Subcutaneous adipose tissue (tissue), 4 donors: ENCODE data around the gene AK8. TPM values are rescaled to one million over a fixed set of nuclear protein-coding genes. Genes with fewer than 3 reads are reported as not detected.

Source experiments
- total RNA-seq, 4 donors: library from RNA; depleted of rRNA; stranded (reverse); fragments of >200 nt; gene quantifications; one replicate each; pipeline ENCODE4 v1.1.0, GENCODE V29; 2016
- TF ChIP-seq, protein P1 (sequence below): fragments of 450-650 bp; IDR thresholded peaks from one replicate; pipeline ENCODE4 v1.5.1; 2016; ENCODE audit warnings: low read depth, mild to moderate bottlenecking, control low read depth, antibody characterized with exemption, moderate library complexity

AK8 gene
- total RNA-seq, 4 donors from 2014 or later: 0.68 to 1.3 (median 1.1) TPM

DNA sequence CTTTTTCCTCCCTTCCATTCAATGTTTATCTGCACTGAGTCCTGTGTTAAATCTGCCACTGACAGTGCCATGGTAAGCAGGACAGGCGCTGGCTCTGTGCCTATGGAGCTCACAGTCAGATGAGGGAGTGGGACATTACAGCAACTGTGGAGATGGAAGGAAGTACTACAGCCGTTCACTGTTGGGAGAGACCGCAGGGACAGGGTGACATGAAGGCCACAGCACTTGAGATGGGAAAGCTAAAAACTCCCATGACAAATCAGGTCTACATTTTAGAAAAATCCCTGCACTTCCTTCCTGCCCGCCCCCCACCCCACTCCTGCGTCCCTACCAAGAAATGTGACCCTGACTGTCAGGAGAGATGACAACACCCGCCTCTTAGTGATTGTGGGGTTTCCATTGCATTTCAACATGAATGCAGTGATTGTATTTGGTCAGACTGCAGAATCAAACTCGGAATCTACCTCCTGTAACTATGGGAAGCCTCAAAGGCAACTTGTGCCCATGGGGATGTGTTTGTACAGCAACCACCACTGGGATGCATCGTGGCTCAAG, 151.4 kb downstream of the AK8 start:
- TF ChIP-seq, protein P1, sequence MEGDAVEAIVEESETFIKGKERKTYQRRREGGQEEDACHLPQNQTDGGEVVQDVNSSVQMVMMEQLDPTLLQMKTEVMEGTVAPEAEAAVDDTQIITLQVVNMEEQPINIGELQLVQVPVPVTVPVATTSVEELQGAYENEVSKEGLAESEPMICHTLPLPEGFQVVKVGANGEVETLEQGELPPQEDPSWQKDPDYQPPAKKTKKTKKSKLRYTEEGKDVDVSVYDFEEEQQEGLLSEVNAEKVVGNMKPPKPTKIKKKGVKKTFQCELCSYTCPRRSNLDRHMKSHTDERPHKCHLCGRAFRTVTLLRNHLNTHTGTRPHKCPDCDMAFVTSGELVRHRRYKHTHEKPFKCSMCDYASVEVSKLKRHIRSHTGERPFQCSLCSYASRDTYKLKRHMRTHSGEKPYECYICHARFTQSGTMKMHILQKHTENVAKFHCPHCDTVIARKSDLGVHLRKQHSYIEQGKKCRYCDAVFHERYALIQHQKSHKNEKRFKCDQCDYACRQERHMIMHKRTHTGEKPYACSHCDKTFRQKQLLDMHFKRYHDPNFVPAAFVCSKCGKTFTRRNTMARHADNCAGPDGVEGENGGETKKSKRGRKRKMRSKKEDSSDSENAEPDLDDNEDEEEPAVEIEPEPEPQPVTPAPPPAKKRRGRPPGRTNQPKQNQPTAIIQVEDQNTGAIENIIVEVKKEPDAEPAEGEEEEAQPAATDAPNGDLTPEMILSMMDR: no peak

DNA sequence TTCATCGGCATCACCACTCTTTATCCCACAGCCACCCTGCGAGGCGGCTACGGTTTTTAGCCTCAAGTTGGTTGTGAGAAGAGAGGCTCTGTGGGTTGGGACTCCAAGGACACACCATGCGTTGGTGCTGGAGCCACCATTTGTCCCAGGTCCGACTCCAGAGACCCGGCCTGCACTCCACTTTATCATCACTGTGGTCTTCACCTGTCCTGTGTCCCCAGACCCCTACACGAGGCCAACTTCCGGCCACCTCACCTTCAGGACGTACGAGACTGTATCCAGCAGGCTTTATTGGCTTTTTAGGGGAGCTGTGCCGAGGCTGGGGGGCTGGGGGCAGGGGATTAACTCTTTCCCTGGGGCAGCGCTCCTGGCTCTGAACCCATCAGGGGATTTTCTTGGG, 152.8 kb downstream of the AK8 start:
- TF ChIP-seq, protein P1: no peak

DNA sequence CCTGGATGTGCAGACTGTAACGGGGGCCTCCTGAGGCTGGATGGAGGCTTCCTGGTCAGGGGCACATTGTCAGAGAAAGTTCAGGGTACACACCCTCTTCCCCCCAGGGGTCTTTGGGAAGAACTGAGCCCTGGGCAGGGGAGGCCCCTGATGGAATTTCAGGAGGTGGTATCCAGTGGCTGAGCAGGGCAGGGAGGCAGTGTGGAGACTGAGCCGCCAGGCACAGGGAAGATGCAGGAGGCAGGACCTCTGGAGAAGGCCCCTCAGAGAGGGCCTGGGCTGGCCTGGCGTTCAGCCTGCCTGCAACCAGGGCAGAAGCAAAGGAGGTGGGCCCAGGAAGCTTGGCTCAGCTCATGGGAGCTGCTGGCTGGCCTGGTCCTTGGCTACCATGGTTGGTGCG, 154.3 kb downstream of the AK8 start:
- TF ChIP-seq, protein P1: no peak

DNA sequence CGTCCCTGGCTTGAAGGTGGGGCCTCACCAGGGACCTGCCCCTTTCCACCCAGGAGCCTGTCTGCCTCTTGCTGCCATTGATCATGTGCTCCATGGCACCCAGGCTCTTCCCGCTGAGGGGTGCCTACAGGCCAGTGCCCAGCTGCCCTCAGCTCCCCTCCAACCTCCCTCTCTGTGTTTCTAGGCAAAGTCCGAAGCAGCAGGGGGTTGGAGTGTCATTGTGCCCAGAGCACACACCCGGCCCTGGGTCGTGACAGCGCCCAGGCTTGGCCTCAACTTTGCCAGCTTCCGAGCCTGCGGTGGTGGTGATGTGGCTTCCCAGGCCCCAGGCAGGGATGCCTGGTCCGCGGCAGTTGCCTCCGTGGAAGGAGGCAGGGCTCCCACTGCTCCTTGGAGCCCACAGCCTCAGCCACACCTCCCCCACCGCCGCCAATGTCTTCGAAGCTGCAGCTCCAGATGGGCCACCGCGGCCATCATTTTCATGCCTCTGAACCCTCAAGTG, 155.5 kb downstream of the AK8 start:
- TF ChIP-seq, protein P1: no peak

DNA sequence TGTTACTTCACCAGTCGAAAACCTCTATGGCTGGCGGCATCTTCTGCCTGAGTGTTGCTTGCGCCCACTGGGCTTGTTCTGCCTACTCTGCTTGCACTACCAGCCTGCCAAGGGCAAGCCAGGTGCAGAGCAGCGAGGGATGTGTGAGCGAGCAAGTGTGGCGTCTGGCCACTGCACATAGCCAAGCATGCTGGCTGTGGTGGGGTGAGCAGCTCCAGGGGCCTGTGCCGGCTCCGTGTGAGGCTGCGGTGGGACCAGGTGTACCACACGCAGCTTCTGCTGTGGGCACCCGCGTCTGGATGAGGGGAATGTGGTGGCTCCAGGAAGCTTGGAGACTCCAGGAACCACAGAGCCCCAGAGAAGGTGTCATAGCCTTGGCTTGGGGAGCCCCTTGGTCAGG, 156.4 kb downstream of the AK8 start:
- TF ChIP-seq, protein P1: no peak

DNA sequence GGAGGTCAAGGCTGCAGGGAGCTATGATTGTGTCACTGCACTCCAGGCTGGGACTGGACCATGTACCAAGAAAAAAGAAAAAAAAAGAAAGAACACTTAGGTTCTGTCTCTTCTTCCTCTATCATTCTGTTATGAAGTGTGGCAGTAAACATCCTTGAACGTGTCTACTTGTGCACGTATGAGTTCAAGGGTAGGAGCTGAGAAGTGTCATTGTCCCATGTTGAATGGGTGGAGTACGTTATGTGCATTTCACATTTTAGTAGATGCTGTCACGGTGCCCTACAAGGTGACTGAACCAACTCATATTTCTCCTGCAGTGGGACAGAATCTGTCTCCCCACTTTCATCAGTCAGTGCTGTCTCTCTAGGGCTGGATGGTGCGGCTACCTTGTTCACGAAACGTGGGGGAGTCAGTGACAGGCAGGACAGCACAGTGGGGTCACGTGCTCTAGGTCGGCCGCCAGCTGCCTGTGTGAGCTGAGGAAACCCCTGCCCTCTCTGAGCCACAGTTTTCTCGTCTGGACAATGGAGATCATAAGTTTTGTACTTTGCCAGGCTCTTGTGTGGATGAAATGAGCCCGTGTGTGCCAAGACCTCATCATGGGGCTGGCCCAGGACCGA, 160.6 kb downstream of the AK8 start:
- TF ChIP-seq, protein P1: no peak

DNA sequence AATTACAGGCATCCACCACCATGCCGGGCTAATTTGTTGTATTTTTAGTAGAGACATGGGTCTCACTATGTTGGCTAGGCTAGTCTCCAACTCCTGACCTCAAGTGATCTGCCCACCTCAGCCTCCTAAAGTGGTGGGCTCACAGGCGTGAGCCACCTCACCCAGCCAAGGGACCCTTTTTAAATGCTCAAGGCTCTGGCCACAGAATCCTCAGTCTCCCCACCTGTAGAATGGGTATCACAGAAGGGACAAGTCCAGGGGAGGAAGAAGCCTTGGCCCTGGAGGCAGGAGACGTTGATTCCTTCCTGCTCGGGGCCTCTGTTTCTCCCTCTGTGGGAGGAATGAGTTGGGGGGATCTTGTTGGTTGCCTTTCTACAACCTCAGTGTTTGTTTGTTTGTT, 162.1 kb downstream of the AK8 start:
- TF ChIP-seq, protein P1: no peak
